ENCODE results near the gene CASP8. TPM values are rescaled to one million over a fixed set of nuclear protein-coding genes. Genes with fewer than 3 reads are reported as not detected.

Gene CASP8
- total and polyA plus RNA-seq, 7 donors: 4.9 to 28.7 (median 13.0) TPM

DNA sequence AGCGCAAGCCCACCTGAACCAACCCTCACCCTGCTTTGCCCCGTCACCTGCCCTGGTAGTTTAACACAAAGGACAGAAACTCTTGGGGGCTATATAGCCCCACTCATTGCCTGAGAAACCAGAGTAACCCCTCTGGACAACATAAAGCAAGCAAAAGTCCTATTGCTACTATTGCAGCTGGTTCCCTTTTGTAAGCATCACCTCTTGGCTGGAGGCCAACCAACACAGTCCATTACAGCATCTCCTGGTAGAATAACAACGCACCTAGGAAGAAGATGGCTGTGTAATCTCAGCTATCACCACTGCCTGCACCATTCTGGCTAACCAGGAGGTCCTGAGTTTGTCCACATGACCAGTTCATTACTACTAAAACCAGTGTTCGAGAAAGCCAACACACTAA lies 60.4 kb downstream of the CASP8 start:
- Histone ChIP-seq H3K4me1 (no peaks in the 10 kb centered on the region), H3K9me3 (peaks cover 0 to 12% (median 3%) of the 10 kb centered on the region in 4 donors), H3K4me3 (no peak overlapping the region), H3K27me3 (no peaks in the 10 kb centered on the region), H3K27ac (no peak overlapping the region), H3K36me3 (no peaks in the 10 kb centered on the region)
- TF ChIP-seq POLR2A (IDR thresholded peaks at IDR 0.05) (no peak), POLR2AphosphoS5 (IDR thresholded peaks at IDR 0.05) (no peak), EP300 (IDR thresholded peaks at IDR 0.05) (no peak)
- TF ChIP-seq, protein P1, sequence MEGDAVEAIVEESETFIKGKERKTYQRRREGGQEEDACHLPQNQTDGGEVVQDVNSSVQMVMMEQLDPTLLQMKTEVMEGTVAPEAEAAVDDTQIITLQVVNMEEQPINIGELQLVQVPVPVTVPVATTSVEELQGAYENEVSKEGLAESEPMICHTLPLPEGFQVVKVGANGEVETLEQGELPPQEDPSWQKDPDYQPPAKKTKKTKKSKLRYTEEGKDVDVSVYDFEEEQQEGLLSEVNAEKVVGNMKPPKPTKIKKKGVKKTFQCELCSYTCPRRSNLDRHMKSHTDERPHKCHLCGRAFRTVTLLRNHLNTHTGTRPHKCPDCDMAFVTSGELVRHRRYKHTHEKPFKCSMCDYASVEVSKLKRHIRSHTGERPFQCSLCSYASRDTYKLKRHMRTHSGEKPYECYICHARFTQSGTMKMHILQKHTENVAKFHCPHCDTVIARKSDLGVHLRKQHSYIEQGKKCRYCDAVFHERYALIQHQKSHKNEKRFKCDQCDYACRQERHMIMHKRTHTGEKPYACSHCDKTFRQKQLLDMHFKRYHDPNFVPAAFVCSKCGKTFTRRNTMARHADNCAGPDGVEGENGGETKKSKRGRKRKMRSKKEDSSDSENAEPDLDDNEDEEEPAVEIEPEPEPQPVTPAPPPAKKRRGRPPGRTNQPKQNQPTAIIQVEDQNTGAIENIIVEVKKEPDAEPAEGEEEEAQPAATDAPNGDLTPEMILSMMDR (IDR thresholded peaks at IDR 0.05): no peak
- intact Hi-C loops (cut with DNase I): no loop called here
- WGBS, 2 donors: 93 to 96% methylated on average over 4 of the region's 4 CpGs
- no peak for DNase-seq

- no peaks in the 10 kb centered on the region for H3K4me1 ChIP-seq
- no peaks in the 10 kb centered on the region for H3K27me3 ChIP-seq
- DNase-seq: no peak
- intact Hi-C loops (cut with DNase I): no loop called here
- H3K36me3 ChIP-seq: no peaks in the 10 kb centered on the region
- H3K4me3 ChIP-seq: no peak overlapping the region
- no peak overlapping the region for H3K27ac ChIP-seq
- TF ChIP-seq POLR2AphosphoS5 (IDR thresholded peaks at IDR 0.05): no peak
- TF ChIP-seq EP300 (IDR thresholded peaks at IDR 0.05): no peak
- TF ChIP-seq POLR2A (IDR thresholded peaks at IDR 0.05): no peak
- TF ChIP-seq, protein P1 (IDR thresholded peaks at IDR 0.05): no peak
- peaks cover 0 to 17% (median 3%) of the 10 kb centered on the region in 4 donors for H3K9me3 ChIP-seq
Observed at GRCh38 chr2:201322772-201323171, 62.4 kb downstream of the CASP8 start.

DNA sequence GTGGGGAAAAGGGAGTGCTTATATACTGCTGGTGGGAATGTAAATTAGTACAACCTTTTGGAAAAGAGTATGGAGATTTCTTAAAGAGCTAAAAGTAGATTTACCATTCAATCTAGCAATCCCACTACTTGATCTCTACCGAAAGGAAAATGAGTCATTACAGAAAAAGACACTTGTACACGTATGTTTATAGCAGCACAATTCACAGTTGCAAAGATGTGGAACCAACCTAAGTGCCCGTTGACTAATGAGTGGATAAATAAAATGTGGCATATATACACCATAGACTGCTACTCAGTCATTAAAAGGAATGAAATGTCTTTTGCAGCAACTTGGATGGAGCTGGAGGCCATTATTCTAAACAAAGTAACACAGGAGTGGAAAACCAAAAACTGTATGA lies 67.3 kb downstream of the CASP8 start:
- WGBS, 2 donors: 80 to 81% methylated on average over 3 of the region's 3 CpGs
- no peak for TF ChIP-seq POLR2AphosphoS5 (IDR thresholded peaks at IDR 0.05)
- TF ChIP-seq POLR2A (IDR thresholded peaks at IDR 0.05): no peak
- TF ChIP-seq, protein P1 (IDR thresholded peaks at IDR 0.05): no peak
- no peak for TF ChIP-seq EP300 (IDR thresholded peaks at IDR 0.05)
- DNase-seq: no peak
- H3K4me3 ChIP-seq: no peak overlapping the region
- H3K36me3 ChIP-seq: no peaks in the 10 kb centered on the region
- H3K27me3 ChIP-seq: no peaks in the 10 kb centered on the region
- H3K27ac ChIP-seq: no peak overlapping the region
- peaks cover 0 to 14% (median 1%) of the 10 kb centered on the region in 4 donors for H3K9me3 ChIP-seq
- intact Hi-C loops (cut with DNase I): no loop called here
- H3K4me1 ChIP-seq: no peaks in the 10 kb centered on the region

DNA sequence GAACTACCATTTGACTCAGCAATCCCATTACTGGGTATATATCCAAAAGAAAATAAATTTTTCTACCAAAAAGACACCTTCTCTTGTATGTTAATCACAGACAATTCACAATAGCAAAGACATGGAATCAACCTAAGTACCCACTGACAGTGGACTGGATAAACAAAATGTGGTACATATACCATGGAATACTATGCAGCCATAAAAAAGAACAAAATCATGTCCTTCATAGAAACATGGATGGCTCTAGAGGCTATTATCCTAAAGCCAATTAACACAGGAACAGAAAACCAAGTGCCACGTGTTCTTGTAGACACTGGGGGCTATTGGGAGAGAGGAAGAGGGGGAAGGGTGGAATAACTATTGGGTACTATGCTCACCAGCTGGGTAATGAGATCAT lies 69.1 kb downstream of the CASP8 start:
- H3K27me3 ChIP-seq: no peaks in the 10 kb centered on the region
- H3K27ac ChIP-seq: no peak overlapping the region
- no peaks in the 10 kb centered on the region for H3K36me3 ChIP-seq
- intact Hi-C loops (cut with DNase I): no loop called here
- peaks cover 0 to 5% (median 0%) of the 10 kb centered on the region in 4 donors for H3K9me3 ChIP-seq
- no peaks in the 10 kb centered on the region for H3K4me1 ChIP-seq
- 67% methylated on average over 1 of the region's 1 CpG for WGBS, 2 donors
- H3K4me3 ChIP-seq: no peak overlapping the region
- TF ChIP-seq POLR2AphosphoS5 (IDR thresholded peaks at IDR 0.05) (no peak), POLR2A (IDR thresholded peaks at IDR 0.05) (no peak), EP300 (IDR thresholded peaks at IDR 0.05) (no peak)
- TF ChIP-seq, protein P1 (IDR thresholded peaks at IDR 0.05): no peak
- no peak for DNase-seq

Small RNA genes within 50 kb of the gene (small RNA-seq; reads per million reads assigned to genes)
- 0 reads per million in 3 donors for gene MTND4LP13

Other genes starting within 250 kb of the CASP8 start
- 10 to 100 TPM; 13.6 to 20.2 (median 18.7) TPM for gene HYCC2, start 188.9 kb upstream of the CASP8 start, total RNA-seq
- 10 to 100 TPM in 1 of 3 donors, 1 to 10 TPM in 2; 4.8 to 10.9 (median 7.8) TPM for gene HYCC2, start 188.9 kb upstream of the CASP8 start, polyA plus RNA-seq
- 10 to 100 TPM; 85.3 to 97.9 (median 89.8) TPM for gene NDUFB3, start 188.5 kb upstream of the CASP8 start, total RNA-seq
- gene NDUFB3, start 188.5 kb upstream of the CASP8 start, polyA plus RNA-seq: 100 to 1,000 TPM; 146 to 370 (median 219) TPM
- gene CFLAR, start 144.4 kb upstream of the CASP8 start, total RNA-seq: 100 to 1,000 TPM; 113 to 243 (median 195) TPM
- gene CFLAR, start 144.4 kb upstream of the CASP8 start, polyA plus RNA-seq: 10 to 100 TPM; 32.4 to 92.6 (median 36.8) TPM
- gene CASP10, start 77.4 kb upstream of the CASP8 start, total RNA-seq: 10 to 100 TPM in 1 of 4 donors, 1 to 10 TPM in 3; 3.9 to 18.3 (median 5.0) TPM
- 10 to 100 TPM; 11.4 to 26.9 (median 18.0) TPM for gene CASP10, start 77.4 kb upstream of the CASP8 start, polyA plus RNA-seq
- gene FLACC1, start 96.8 kb downstream of the CASP8 start, total RNA-seq: 1 to 10 TPM; 1.1 to 1.6 (median 1.4) TPM
- under 1 TPM in 2 of 3 donors, not detected in 1; 0.69 to 0.87 TPM for gene FLACC1, start 96.8 kb downstream of the CASP8 start, polyA plus RNA-seq
- gene TRAK2, start 190.9 kb downstream of the CASP8 start, total RNA-seq: 10 to 100 TPM; 46.8 to 68.1 (median 49.1) TPM
- 10 to 100 TPM; 17.0 to 76.5 (median 45.0) TPM for gene TRAK2, start 190.9 kb downstream of the CASP8 start, polyA plus RNA-seq
- 10 to 100 TPM; 14.7 to 32.3 (median 17.1) TPM for gene STRADB, start 191.2 kb downstream of the CASP8 start, total RNA-seq
- 100 to 1,000 TPM in 1 of 3 donors, 10 to 100 TPM in 2; 23.0 to 142 (median 70.9) TPM for gene STRADB, start 191.2 kb downstream of the CASP8 start, polyA plus RNA-seq

All from sigmoid colon (tissue), 7 donors.